Keratinocyte (primary cell): Measurements from ENCODE around the gene CYP2R1. TPM values are rescaled to one million over a fixed set of nuclear protein-coding genes. Genes with fewer than 3 reads are reported as not detected.

Experiments
- DNase-seq: peaks from one replicate; pipeline ENCODE4 v3.0.0-alpha.2; 2011; ENCODE audit warnings: low read depth, missing footprints, low spot score
- FAIRE-seq: peaks from 2 replicates; lab custom pipeline; 2011; peaks lifted over from hg19 to GRCh38; lab: Jason Lieb, UNC
- H2AFZ ChIP-seq: 2 replicates; pipeline ENCODE4 v1.6.0; 2012; ENCODE audit warnings: low read length, control low read depth, inconsistent platforms; ENCODE audit not compliant: control insufficient read depth
- H3K27ac ChIP-seq: 2 replicates; pipeline ENCODE4 v1.5.1; 2011; ENCODE audit warnings: low read length; ENCODE audit not compliant: control insufficient read depth, insufficient read depth
- H3K27me3 ChIP-seq: 3 replicates; pipeline ENCODE4 v1.6.0; 2011; ENCODE audit warnings: low read length; ENCODE audit not compliant: control insufficient read depth, insufficient read depth; ENCODE audit errors: extremely low read depth
- H3K36me3 ChIP-seq, 2 experiments: 2 replicates in 1 of 2; 3 replicates in 1 of 2; pipeline ENCODE4 v1.5.1; 2011; ENCODE audit warnings: low read length in 2 of 2, mild to moderate bottlenecking in 1 of 2; ENCODE audit not compliant: control insufficient read depth in 2 of 2, insufficient read depth in 2 of 2; ENCODE audit errors: extremely low read depth in 1 of 2
- H3K4me1 ChIP-seq: 3 replicates; pipeline ENCODE4 v1.5.1; 2011; ENCODE audit warnings: low read length; ENCODE audit not compliant: control insufficient read depth, insufficient read depth; ENCODE audit errors: extremely low read depth
- H3K4me2 ChIP-seq: 3 replicates; pipeline ENCODE4 v1.6.0; 2011; ENCODE audit warnings: low read depth, low read length; ENCODE audit not compliant: control insufficient read depth, insufficient read depth; ENCODE audit errors: extremely low read depth
- H3K4me3 ChIP-seq, 3 experiments: fragments of 200-600 bp in 1 of 3; sonication (generic) in 1 of 3; 2 replicates in 2 of 3; 3 replicates in 1 of 3; pipeline ENCODE4 v1.5.1; 2011 to 2016; ENCODE audit warnings: low read length in 3 of 3, mild to moderate bottlenecking in 3 of 3, control low read depth in 2 of 3, inconsistent platforms in 1 of 3, low read depth in 1 of 3, mixed read lengths in 1 of 3, mixed run types in 1 of 3, moderate library complexity in 1 of 3; ENCODE audit not compliant: control insufficient read depth in 2 of 3, insufficient read depth in 2 of 3; ENCODE audit errors: extremely low read depth in 1 of 3
- H3K79me2 ChIP-seq: 2 replicates; pipeline ENCODE4 v1.6.0; 2012; ENCODE audit warnings: low read length; ENCODE audit not compliant: control insufficient read depth, insufficient read depth
- H3K9ac ChIP-seq: 3 replicates; pipeline ENCODE4 v1.6.0; 2011; ENCODE audit warnings: low read length; ENCODE audit not compliant: control insufficient read depth, insufficient read depth; ENCODE audit errors: extremely low read depth
- H3K9me1 ChIP-seq: 3 replicates; pipeline ENCODE4 v1.6.0; 2011; ENCODE audit warnings: low read length; ENCODE audit not compliant: control insufficient read depth, insufficient read depth; ENCODE audit errors: extremely low read depth
- H3K9me3 ChIP-seq: 2 replicates; pipeline ENCODE4 v1.5.1; 2012; ENCODE audit warnings: low read depth, low read length; ENCODE audit not compliant: control insufficient read depth
- H4K20me1 ChIP-seq: 3 replicates; pipeline ENCODE4 v1.6.0; 2011; ENCODE audit warnings: low read length; ENCODE audit not compliant: control insufficient read depth, insufficient read depth; ENCODE audit errors: extremely low read depth
- EZH2 ChIP-seq: IDR thresholded peaks from one replicate; pipeline ENCODE4 v1.6.1; 2012; ENCODE audit warnings: inconsistent platforms, mild to moderate bottlenecking, low read length, moderate library complexity
- dilution Hi-C: fragments of 300-500 bp; cut with MboI; formaldehyde crosslinking; loops from one replicate; pipeline ENCODE4 v1.7.0; 2020; ENCODE audit warnings: low sequenced_read_pairs; ENCODE audit not compliant: extremely low pct_ligation_motif_present
- polyA plus RNA-seq, 5 experiments: library from polyadenylated mRNA; depleted of rRNA in 3 of 5; stranded (reverse) in 3 of 5; stranded (forward) in 1 of 5; unstranded in 1 of 5; fragments of >200 nt; gene quantifications; 1 replicate in 1 of 5; 2 replicates in 3 of 5; 3 replicates in 1 of 5; pipeline versions ENCODE4 v1.2.1 to v1.2.3, GENCODE V29; 2011 to 2012; ENCODE audit warnings: missing spikeins in 2 of 5, low read depth in 1 of 5, low replicate concordance in 1 of 5
- TF ChIP-seq, protein P1 (sequence below), 3 experiments: IDR thresholded peaks in 1 of 3; conservative IDR thresholded peaks in 1 of 3; optimal IDR thresholded peaks in 1 of 3; 2 replicates in 2 of 3; 3 replicates in 1 of 3; pipeline versions ENCODE3 to v1.5.1; 2011; ENCODE audit warnings: low read length in 3 of 3, mild to moderate bottlenecking in 3 of 3, moderate library complexity in 2 of 3, control low read depth in 1 of 3, inconsistent platforms in 1 of 3; ENCODE audit not compliant: insufficient read depth in 2 of 3; ENCODE audit errors: extremely low read depth in 1 of 3

Gene CYP2R1
- polyA plus RNA-seq, 1 donor (not counting 4 experiments of a cell fraction or from before 2014, with no cell fraction given) = 15.5 TPM

DNA sequence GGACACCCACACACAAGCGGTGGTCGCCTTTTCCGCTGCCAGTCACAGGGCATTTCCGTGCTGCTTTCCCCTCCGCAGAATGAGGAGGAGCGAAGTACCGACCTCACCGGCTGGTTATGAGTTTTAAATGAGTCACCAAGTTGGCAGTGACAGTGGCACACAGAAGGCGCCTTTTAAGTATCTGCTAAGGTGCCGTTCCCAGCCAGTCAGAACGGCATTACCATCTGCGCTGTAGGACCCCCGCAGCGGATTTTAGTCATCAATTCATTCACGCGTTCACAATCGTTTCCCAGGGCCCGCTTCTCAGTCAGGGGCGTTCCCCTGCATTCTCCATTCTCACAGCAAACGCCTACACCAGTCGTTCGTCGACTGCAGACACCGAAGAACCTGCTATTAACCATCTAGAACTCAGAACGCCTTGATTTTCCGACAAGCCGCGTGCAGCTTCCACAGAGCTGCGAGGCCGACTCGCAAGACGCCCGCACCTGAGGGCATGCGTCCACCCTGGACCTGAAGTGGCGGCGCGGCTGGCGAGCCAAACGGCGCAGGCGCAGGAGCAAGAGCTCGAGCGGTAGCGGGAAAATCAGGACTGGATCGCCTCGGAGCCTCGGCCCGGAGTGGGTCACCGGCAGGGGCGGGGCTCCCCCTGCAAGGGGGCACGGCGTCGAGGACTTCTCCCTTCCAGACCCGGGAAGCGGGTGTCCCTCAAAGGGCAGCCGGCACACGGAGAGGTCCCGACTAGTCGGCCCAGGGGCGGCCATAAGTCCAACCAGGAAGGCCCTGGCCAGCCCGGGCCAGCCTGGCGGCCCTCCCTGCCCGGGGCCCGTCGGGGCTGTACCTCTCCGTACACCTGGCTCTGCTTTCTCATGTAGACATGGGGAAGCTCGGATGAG, 642 bp downstream of the CYP2R1 start:
- H3K4me1 ChIP-seq = peaks cover 8% of the 10 kb centered on the region
- no peak for FAIRE-seq

DNA sequence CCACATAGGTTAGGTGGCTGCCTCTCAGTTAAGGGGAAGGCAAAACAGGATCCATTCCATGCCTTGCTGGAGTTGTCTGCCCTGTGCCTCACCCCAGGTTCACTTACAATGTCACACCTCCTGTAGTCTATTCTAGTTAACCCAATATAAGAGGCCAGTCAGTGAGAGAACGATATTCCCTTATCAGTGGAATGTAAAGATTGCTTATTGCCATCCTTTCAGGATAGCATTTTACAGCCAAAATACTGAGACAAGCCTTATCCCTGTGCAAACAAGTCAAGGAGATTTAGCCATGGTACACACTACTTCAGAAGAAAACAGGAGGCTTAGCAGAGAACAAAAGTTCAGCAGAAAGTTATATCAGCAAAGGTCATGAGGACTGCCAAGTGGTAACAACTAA, 5.5 kb downstream of the CYP2R1 start:
- H3K27ac ChIP-seq = no peak overlapping the region
- no peaks in the 10 kb centered on the region for H3K9me3 ChIP-seq
- FAIRE-seq (no peak), DNase-seq (no peak)
- H3K9me1 ChIP-seq = no peaks in the 10 kb centered on the region
- no peaks in the 10 kb centered on the region for H4K20me1 ChIP-seq
- peaks cover 2% of the 10 kb centered on the region for H3K79me2 ChIP-seq
- no peak overlapping the region for H3K9ac ChIP-seq
- dilution Hi-C loops = no loop called here
- TF ChIP-seq EZH2 = no peak
- TF ChIP-seq, protein P1, sequence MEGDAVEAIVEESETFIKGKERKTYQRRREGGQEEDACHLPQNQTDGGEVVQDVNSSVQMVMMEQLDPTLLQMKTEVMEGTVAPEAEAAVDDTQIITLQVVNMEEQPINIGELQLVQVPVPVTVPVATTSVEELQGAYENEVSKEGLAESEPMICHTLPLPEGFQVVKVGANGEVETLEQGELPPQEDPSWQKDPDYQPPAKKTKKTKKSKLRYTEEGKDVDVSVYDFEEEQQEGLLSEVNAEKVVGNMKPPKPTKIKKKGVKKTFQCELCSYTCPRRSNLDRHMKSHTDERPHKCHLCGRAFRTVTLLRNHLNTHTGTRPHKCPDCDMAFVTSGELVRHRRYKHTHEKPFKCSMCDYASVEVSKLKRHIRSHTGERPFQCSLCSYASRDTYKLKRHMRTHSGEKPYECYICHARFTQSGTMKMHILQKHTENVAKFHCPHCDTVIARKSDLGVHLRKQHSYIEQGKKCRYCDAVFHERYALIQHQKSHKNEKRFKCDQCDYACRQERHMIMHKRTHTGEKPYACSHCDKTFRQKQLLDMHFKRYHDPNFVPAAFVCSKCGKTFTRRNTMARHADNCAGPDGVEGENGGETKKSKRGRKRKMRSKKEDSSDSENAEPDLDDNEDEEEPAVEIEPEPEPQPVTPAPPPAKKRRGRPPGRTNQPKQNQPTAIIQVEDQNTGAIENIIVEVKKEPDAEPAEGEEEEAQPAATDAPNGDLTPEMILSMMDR (optimal IDR thresholded peaks at IDR 0.05 in 1 of 3, IDR thresholded peaks at IDR 0.05 in 1 of 3, conservative IDR thresholded peaks at IDR 0.05 in 1 of 3; ENCODE audit: extremely low read depth in 1 of 3, insufficient read depth in 2 of 3, low read length in 3 of 3) = no peak
- H3K36me3 ChIP-seq = no peaks in the 10 kb centered on the region
- no peak overlapping the region for H2AFZ ChIP-seq
- no peaks in the 10 kb centered on the region for H3K27me3 ChIP-seq
- H3K4me1 ChIP-seq = peaks cover 4% of the 10 kb centered on the region
- H3K4me2 ChIP-seq = no peak overlapping the region
- H3K4me3 ChIP-seq = no peak overlapping the region

More for the DNA sequence above, 642 bp downstream of the CYP2R1 start:
- peak overlapping the region; percentile 95 for H2AFZ ChIP-seq
- no peaks in the 10 kb centered on the region for H3K36me3 ChIP-seq
- peaks cover 3% of the 10 kb centered on the region for H3K27me3 ChIP-seq
- H3K9me1 ChIP-seq = no peaks in the 10 kb centered on the region
- H4K20me1 ChIP-seq = no peaks in the 10 kb centered on the region
- dilution Hi-C loops = no loop called here
- no peak for DNase-seq
- H3K9me3 ChIP-seq = no peaks in the 10 kb centered on the region
- no peak for TF ChIP-seq EZH2
- TF ChIP-seq, protein P1 (optimal IDR thresholded peaks at IDR 0.05 in 1 of 3, IDR thresholded peaks at IDR 0.05 in 1 of 3, conservative IDR thresholded peaks at IDR 0.05 in 1 of 3; ENCODE audit: extremely low read depth in 1 of 3, insufficient read depth in 2 of 3, low read length in 3 of 3) = no peak
- H3K79me2 ChIP-seq = peaks cover 2% of the 10 kb centered on the region
- peak overlapping the region; percentile 64 for H3K9ac ChIP-seq
- peak overlapping the region; percentile 44 for H3K27ac ChIP-seq
- H3K4me2 ChIP-seq = peak overlapping the region; percentile 88
- peak overlapping the region; percentile 52 to 81 (median 75) for H3K4me3 ChIP-seq
